HepG2 (cell line): ENCODE results near the gene TSPAN5. TPM values are rescaled to one million over a fixed set of nuclear protein-coding genes. Genes with fewer than 3 reads are reported as not detected.

Experiments used
- ATAC-seq: fragments of 200-7000 bp; cut with Tn5 transposase; 3 replicates; pipeline ENCODE4 v1.9.1; 2020; ENCODE audit warnings: mild to moderate bottlenecking, moderate library complexity
- BruUV-seq: library from RNA; stranded (reverse); fragments of 400-500 nt; replicated peaks from 2 replicates; lab custom pipeline; 2021; lab: Mats Ljungman, UMichigan
- CTCF ChIA-PET: fragments of 300-600 bp; formaldehyde crosslinking; extraction: SDS; loops from one replicate; lab custom pipeline; 2021; ENCODE audit warnings: low total read pairs, inconsistent platforms, low intra/inter-chr PET ratio; lab: Yijun Ruan, JAX
- POLR2A ChIA-PET: fragments of 350-600 bp; sonication (Branson Sonifier 250); formaldehyde crosslinking; loops from one replicate; lab custom pipeline; 2020; ENCODE audit warnings: antibody characterized with exemption, inconsistent platforms; lab: Yijun Ruan, JAX
- DNase-seq: peaks from one replicate; pipeline ENCODE4 v3.0.0-alpha.2; 2015; ENCODE audit warnings: low spot score
- FAIRE-seq: peaks from 3 replicates; lab custom pipeline; 2011; peaks lifted over from hg19 to GRCh38; lab: Jason Lieb, UNC
- H2AFZ ChIP-seq: one replicate; pipeline ENCODE4 v1.6.1; 2011; ENCODE audit warnings: low read length, inconsistent platforms
- H3K27ac ChIP-seq: fragments of 300-600 bp; 3 replicates; pipeline ENCODE4 v1.8.0; 2011; ENCODE audit warnings: mixed run types, mild to moderate bottlenecking, mixed read lengths, low read length, inconsistent platforms; ENCODE audit not compliant: insufficient read depth; ENCODE audit errors: extremely low read length
- H3K27me3 ChIP-seq, 2 experiments: fragments of 200-600 bp in 1 of 2; 2 replicates in 1 of 2; 3 replicates in 1 of 2; pipeline versions ENCODE4 v1.6.0 to v1.8.0; 2011; ENCODE audit warnings: low read length in 2 of 2, mild to moderate bottlenecking in 2 of 2, moderate library complexity in 2 of 2, inconsistent platforms in 1 of 2; ENCODE audit not compliant: insufficient read depth in 2 of 2, control insufficient read depth in 1 of 2
- H3K36me3 ChIP-seq, 2 experiments: fragments of 200-600 bp in 1 of 2; replicated peaks in 1 of 2; 2 replicates in 1 of 2; 3 replicates in 1 of 2; pipeline versions ENCODE4 v1.5.1 to v1.8.0; 2011; ENCODE audit warnings: low read length in 2 of 2, inconsistent platforms in 1 of 2; ENCODE audit not compliant: insufficient read depth in 2 of 2, control insufficient read depth in 1 of 2
- H3K4me1 ChIP-seq: 2 replicates; pipeline ENCODE4 v1.5.1; 2012; ENCODE audit warnings: low read length, inconsistent platforms; ENCODE audit not compliant: insufficient read depth
- H3K4me2 ChIP-seq: 2 replicates; pipeline ENCODE4 v1.6.0; 2011; ENCODE audit warnings: low read depth, low read length, inconsistent platforms
- H3K4me3 ChIP-seq, 3 experiments: fragments of 200-600 bp in 1 of 3; sonication (generic), shearing (Covaris generic) in 1 of 3; replicated peaks in 1 of 3; 2 replicates each; pipeline ENCODE4 v1.5.1; 2011 to 2016; ENCODE audit warnings: low read length in 3 of 3, inconsistent platforms in 2 of 3, low read depth in 2 of 3, mild to moderate bottlenecking in 2 of 3, control low read depth in 1 of 3, mixed read lengths in 1 of 3; ENCODE audit not compliant: insufficient read depth in 1 of 3
- H3K79me2 ChIP-seq: one replicate; pipeline ENCODE4 v1.6.1; 2011; ENCODE audit warnings: low read length, inconsistent platforms; ENCODE audit not compliant: insufficient read depth
- H3K9ac ChIP-seq: 2 replicates; pipeline ENCODE4 v1.6.0; 2011; ENCODE audit warnings: mild to moderate bottlenecking, low read depth, low read length, inconsistent platforms; ENCODE audit not compliant: insufficient read depth
- H3K9me3 ChIP-seq: 2 replicates; pipeline ENCODE4 v1.5.1; 2012; ENCODE audit warnings: mild to moderate bottlenecking, low read length
- H4K20me1 ChIP-seq: 2 replicates; pipeline ENCODE4 v1.6.0; 2011; ENCODE audit warnings: inconsistent platforms, mild to moderate bottlenecking, low read length, moderate library complexity; ENCODE audit not compliant: insufficient read depth
- ATRX ChIP-seq: sonication (generic); formaldehyde crosslinking; IDR thresholded peaks from 2 replicates; pipeline ENCODE4 v1.4.0; 2020; ENCODE audit warnings: missing genetic modification reagents, borderline replicate concordance
- GZF1 ChIP-seq: sonication (generic); formaldehyde crosslinking; IDR thresholded peaks from 2 replicates; pipeline ENCODE4 v1.5.1; 2020; ENCODE audit warnings: mild to moderate bottlenecking, missing genetic modification reagents
- MYNN ChIP-seq: sonication (generic); formaldehyde crosslinking; IDR thresholded peaks from 2 replicates; pipeline ENCODE4 v1.4.0; 2020; ENCODE audit warnings: mild to moderate bottlenecking, low read depth, missing genetic modification reagents
- NCOA1 ChIP-seq: sonication (generic); formaldehyde crosslinking; IDR thresholded peaks from 2 replicates; pipeline ENCODE4 v1.9.0; 2021; ENCODE audit warnings: missing genetic modification reagents
- PRMT3 ChIP-seq: sonication (generic); formaldehyde crosslinking; IDR thresholded peaks from 2 replicates; pipeline ENCODE4 v1.8.1; 2022; ENCODE audit warnings: low read depth, mild to moderate bottlenecking, moderate library complexity, missing genetic modification reagents, borderline replicate concordance
- REL ChIP-seq: sonication (generic); formaldehyde crosslinking; conservative IDR thresholded peaks from 2 replicates; pipeline ENCODE4 v1.8.0; 2022; ENCODE audit warnings: mild to moderate bottlenecking, missing genetic modification reagents, moderate library complexity
- SIN3A ChIP-seq: IDR thresholded peaks from 2 replicates; pipeline ENCODE4 v1.6.1; 2011; ENCODE audit warnings: low read depth, mild to moderate bottlenecking, control low read depth, low read length, borderline replicate concordance
- ZBTB7A ChIP-seq: sonication (generic); formaldehyde crosslinking; IDR thresholded peaks from 2 replicates; pipeline ENCODE4 v1.8.0; 2022; ENCODE audit warnings: mild to moderate bottlenecking, missing genetic modification reagents
- ZNF24 ChIP-seq: fragments of 450-650 bp; IDR thresholded peaks from 2 replicates; pipeline ENCODE4 v1.6.1; 2017; ENCODE audit warnings: antibody characterized with exemption, mild to moderate bottlenecking
- ZNF644 ChIP-seq: IDR thresholded peaks from 2 replicates; pipeline ENCODE4 v1.6.1; 2016; ENCODE audit warnings: low read depth
- WGBS: methylation state at CpG from one replicate; pipeline ENCODE4 v1.1.6; 2017; ENCODE audit warnings: low lambda C conversion rate; 5-methylcytosine and 5-hydroxymethylcytosine counted together
- in situ Hi-C: cut with HindIII; loops from 2 replicates; pipeline ENCODE4 v1.10.0; 2017; ENCODE audit warnings: low pct_unique_long_range_greater_than_20kb; ENCODE audit not compliant: extremely low pct_ligation_motif_present
- intact Hi-C: fragments of 100-400 bp; cut with micrococcal nuclease; formaldehyde crosslinking; loops from one replicate; pipeline ENCODE4 v1.10.0; 2022; ENCODE audit not compliant: unreplicated experiment
- polyA plus RNA-seq, 8 experiments: library from polyadenylated mRNA; depleted of rRNA in 3 of 8; stranded (reverse) in 7 of 8; unstranded in 1 of 8; fragments of >200 nt; fragmentation: Illumina TruSeq in 4 of 8; extraction: Trizol in 4 of 8; gene quantifications; 2 replicates each; pipeline versions ENCODE4 v1.2.1 to v1.2.3, GENCODE V29; 2011 to 2016; ENCODE audit warnings: low read depth in 4 of 8, missing spikeins in 1 of 8, mixed read lengths in 1 of 8; ENCODE audit not compliant: insufficient read depth in 1 of 8
- total RNA-seq, 5 experiments: library from RNA; depleted of rRNA; stranded (reverse); fragments of >200 nt; fragmentation: Illumina TruSeq; extraction: Trizol; gene quantifications; 2 replicates each; pipeline ENCODE4 v1.2.3, GENCODE V29; 2016; ENCODE audit warnings: low read depth in 1 of 5
- TF ChIP-seq, protein P1 (sequence below): IDR thresholded peaks from 2 replicates; pipeline ENCODE4 v1.6.1; 2012; ENCODE audit warnings: low read depth, low read length, improper control_type of control experiment
- TF ChIP-seq, protein P2 (sequence below): sonication (generic); formaldehyde crosslinking; IDR thresholded peaks from 2 replicates; pipeline ENCODE4 v1.4.0; 2020; ENCODE audit warnings: missing genetic modification reagents
- TF ChIP-seq, protein P3 (sequence below): sonication (generic); formaldehyde crosslinking; IDR thresholded peaks from 2 replicates; pipeline ENCODE4 v1.8.0; 2022; ENCODE audit warnings: low read depth, missing genetic modification reagents
- TF ChIP-seq, protein P4 (sequence below): IDR thresholded peaks from 2 replicates; pipeline ENCODE4 v1.6.1; 2012; ENCODE audit warnings: low read length, improper control_type of control experiment

The TSPAN5 gene
- total and polyA plus RNA-seq, 2 of the 13 experiments (the other 11 are each of a cell fraction or from before 2014, with no cell fraction given) = 0.20 to 0.53 TPM

DNA sequence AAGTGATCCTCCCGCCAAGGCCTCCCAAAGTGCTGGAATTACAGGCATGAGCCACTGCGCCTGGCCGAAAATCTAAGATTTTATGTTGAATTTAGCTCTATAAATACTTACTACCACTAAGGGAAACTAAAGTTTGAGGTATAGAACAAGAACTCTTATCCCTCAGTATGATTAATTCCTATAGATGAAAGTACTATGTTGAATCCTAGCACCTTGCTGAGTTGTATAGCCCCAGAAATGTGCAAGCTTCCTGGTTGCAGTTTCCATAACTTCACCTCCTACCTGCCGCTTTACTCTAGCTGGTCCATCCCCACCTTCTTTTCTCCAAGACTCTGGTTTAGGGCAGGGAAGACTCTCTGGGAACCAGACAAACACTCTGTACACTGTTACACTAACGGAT, 11.8 kb upstream of the TSPAN5 start:
- no peak overlapping the region for H3K9ac ChIP-seq
- peaks cover 0 to 2% of the 10 kb centered on the region in 2 experiments; a peak in 1 of 5 replicates for H3K27me3 ChIP-seq
- intact Hi-C loops = no loop called here
- in situ Hi-C loops = no loop called here
- POLR2A ChIA-PET = no interaction called here
- FAIRE-seq (no peak), ATAC-seq (no peak), DNase-seq (no peak)
- H4K20me1 ChIP-seq = no peaks in the 10 kb centered on the region
- H3K36me3 ChIP-seq = no peaks in the 10 kb centered on the region
- no peak overlapping the region for H3K27ac ChIP-seq
- BruUV-seq = no TSS peak
- TF ChIP-seq, protein P1, sequence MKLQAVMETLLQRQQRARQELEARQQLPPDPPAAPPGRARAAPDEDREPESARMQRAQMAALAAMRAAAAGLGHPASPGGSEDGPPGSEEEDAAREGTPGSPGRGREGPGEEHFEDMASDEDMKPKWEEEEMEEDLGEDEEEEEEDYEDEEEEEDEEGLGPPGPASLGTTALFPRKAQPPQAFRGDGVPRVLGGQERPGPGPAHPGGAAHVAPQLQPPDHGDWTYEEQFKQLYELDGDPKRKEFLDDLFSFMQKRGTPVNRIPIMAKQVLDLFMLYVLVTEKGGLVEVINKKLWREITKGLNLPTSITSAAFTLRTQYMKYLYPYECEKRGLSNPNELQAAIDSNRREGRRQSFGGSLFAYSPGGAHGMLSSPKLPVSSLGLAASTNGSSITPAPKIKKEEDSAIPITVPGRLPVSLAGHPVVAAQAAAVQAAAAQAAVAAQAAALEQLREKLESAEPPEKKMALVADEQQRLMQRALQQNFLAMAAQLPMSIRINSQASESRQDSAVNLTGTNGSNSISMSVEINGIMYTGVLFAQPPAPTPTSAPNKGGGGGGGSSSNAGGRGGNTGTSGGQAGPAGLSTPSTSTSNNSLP = no peak
- TF ChIP-seq REL (CRISPR knock-in tag) (no peak), ATRX (CRISPR knock-in tag) (no peak), PRMT3 (no peak), SIN3A (no peak), ZNF24 (no peak), MYNN (no peak), ZNF644 (CRISPR knock-in tag) (no peak), GZF1 (CRISPR knock-in tag) (no peak), ZBTB7A (no peak), NCOA1 (CRISPR knock-in tag) (no peak)
- TF ChIP-seq, protein P2, sequence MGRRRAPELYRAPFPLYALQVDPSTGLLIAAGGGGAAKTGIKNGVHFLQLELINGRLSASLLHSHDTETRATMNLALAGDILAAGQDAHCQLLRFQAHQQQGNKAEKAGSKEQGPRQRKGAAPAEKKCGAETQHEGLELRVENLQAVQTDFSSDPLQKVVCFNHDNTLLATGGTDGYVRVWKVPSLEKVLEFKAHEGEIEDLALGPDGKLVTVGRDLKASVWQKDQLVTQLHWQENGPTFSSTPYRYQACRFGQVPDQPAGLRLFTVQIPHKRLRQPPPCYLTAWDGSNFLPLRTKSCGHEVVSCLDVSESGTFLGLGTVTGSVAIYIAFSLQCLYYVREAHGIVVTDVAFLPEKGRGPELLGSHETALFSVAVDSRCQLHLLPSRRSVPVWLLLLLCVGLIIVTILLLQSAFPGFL (CRISPR knock-in tag) = no peak
- TF ChIP-seq, protein P3, sequence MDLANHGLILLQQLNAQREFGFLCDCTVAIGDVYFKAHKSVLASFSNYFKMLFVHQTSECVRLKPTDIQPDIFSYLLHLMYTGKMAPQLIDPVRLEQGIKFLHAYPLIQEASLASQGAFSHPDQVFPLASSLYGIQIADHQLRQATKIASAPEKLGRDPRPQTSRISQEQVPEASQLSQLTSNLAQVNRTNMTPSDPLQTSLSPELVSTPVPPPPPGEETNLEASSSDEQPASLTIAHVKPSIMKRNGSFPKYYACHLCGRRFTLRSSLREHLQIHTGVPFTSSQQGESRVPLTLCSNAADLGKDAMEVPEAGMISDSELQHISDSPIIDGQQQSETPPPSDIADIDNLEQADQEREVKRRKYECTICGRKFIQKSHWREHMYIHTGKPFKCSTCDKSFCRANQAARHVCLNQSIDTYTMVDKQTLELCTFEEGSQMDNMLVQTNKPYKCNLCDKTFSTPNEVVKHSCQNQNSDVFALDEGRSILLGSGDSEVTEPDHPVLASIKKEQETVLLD (CRISPR knock-in tag) = no peak
- TF ChIP-seq, protein P4, sequence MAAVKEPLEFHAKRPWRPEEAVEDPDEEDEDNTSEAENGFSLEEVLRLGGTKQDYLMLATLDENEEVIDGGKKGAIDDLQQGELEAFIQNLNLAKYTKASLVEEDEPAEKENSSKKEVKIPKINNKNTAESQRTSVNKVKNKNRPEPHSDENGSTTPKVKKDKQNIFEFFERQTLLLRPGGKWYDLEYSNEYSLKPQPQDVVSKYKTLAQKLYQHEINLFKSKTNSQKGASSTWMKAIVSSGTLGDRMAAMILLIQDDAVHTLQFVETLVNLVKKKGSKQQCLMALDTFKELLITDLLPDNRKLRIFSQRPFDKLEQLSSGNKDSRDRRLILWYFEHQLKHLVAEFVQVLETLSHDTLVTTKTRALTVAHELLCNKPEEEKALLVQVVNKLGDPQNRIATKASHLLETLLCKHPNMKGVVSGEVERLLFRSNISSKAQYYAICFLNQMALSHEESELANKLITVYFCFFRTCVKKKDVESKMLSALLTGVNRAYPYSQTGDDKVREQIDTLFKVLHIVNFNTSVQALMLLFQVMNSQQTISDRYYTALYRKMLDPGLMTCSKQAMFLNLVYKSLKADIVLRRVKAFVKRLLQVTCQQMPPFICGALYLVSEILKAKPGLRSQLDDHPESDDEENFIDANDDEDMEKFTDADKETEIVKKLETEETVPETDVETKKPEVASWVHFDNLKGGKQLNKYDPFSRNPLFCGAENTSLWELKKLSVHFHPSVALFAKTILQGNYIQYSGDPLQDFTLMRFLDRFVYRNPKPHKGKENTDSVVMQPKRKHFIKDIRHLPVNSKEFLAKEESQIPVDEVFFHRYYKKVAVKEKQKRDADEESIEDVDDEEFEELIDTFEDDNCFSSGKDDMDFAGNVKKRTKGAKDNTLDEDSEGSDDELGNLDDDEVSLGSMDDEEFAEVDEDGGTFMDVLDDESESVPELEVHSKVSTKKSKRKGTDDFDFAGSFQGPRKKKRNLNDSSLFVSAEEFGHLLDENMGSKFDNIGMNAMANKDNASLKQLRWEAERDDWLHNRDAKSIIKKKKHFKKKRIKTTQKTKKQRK = no peak
- no peaks in the 10 kb centered on the region for H3K79me2 ChIP-seq
- no peak overlapping the region for H2AFZ ChIP-seq
- 36% methylated on average over 5 of the region's 5 CpGs for WGBS
- H3K4me1 ChIP-seq = no peaks in the 10 kb centered on the region
- CTCF ChIA-PET = no interaction called here
- H3K4me3 ChIP-seq = no peak overlapping the region
- no peak overlapping the region for H3K4me2 ChIP-seq
- no peaks in the 10 kb centered on the region for H3K9me3 ChIP-seq
